ENCODE measurements around the gene NFKBIL1.

DNA sequence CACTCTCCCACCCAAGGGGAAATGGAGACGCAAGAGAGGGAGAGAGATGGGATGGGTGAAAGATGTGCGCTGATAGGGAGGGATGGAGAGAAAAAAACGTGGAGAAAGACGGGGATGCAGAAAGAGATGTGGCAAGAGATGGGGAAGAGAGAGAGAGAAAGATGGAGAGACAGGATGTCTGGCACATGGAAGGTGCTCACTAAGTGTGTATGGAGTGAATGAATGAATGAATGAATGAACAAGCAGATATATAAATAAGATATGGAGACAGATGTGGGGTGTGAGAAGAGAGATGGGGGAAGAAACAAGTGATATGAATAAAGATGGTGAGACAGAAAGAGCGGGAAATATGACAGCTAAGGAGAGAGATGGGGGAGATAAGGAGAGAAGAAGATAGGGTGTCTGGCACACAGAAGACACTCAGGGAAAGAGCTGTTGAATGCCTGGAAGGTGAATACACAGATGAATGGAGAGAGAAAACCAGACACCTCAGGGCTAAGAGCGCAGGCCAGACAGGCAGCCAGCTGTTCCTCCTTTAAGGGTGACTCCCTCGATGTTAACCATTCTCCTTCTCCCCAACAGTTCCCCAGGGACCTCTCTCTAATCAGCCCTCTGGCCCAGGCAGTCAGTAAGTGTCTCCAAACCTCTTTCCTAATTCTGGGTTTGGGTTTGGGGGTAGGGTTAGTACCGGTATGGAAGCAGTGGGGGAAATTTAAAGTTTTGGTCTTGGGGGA, 28.7 kb downstream of the NFKBIL1 start:
- TF ChIP-seq, protein P1, sequence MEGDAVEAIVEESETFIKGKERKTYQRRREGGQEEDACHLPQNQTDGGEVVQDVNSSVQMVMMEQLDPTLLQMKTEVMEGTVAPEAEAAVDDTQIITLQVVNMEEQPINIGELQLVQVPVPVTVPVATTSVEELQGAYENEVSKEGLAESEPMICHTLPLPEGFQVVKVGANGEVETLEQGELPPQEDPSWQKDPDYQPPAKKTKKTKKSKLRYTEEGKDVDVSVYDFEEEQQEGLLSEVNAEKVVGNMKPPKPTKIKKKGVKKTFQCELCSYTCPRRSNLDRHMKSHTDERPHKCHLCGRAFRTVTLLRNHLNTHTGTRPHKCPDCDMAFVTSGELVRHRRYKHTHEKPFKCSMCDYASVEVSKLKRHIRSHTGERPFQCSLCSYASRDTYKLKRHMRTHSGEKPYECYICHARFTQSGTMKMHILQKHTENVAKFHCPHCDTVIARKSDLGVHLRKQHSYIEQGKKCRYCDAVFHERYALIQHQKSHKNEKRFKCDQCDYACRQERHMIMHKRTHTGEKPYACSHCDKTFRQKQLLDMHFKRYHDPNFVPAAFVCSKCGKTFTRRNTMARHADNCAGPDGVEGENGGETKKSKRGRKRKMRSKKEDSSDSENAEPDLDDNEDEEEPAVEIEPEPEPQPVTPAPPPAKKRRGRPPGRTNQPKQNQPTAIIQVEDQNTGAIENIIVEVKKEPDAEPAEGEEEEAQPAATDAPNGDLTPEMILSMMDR (IDR thresholded peaks at IDR 0.05), result no peak
- no peak for TF ChIP-seq POLR2A (IDR thresholded peaks at IDR 0.05)
